ENCODE data around the gene KCNMB2.

Gene KCNMB2

DNA sequence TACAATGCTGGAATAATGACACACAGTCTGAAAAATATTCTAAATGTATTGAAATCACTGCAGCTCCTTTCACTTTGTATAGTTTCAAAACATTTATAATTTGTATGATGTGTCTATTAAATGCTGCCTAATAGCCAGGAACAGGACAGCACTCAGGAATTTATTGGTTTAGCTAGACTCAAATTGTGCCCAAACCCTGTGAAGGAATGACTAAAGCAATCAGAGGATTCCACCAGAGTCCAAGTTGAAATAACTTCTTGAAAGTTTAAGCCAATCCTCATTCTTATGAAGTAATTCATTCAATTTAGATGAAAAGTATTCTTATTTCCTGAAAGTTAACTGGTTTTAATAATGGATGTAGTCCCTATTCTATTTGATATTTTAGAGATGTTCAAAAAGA is 268.4 kb downstream of the KCNMB2 start:
- DNase-seq (ENCODE audit: low read depth in 1 of 2, low spot score in 1 of 2) = no peak

GRCh38 chr3:178805741-178806140 is 269.5 kb downstream of the KCNMB2 start:
- DNase-seq (ENCODE audit: low read depth in 1 of 2, low spot score in 1 of 2) = no peak

DNA sequence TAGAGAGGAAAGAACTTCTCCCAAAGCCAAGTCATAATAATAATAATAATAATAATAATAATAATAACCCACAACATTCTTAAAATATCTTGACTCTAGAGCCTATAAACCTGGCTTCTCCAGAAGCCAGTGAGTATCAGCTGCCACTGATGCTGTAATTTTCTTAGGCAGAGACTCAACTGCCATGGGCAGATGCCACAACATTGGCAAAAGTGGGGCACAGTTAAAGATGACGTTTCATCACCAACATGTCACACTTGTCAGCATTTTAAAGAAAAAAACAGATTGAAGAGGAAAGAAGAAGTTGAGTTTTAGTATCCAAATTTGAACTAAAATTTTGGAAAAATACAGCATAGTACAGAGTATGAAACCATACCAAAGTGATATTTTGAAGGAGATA is 270.4 kb downstream of the KCNMB2 start:
- no peak for DNase-seq (ENCODE audit: low read depth in 1 of 2, low spot score in 1 of 2)

- DNase-seq (ENCODE audit: low read depth in 1 of 2, low spot score in 1 of 2) = no peak
Observed at GRCh38 chr3:178807694-178808093, 271.5 kb downstream of the KCNMB2 start.

DNA sequence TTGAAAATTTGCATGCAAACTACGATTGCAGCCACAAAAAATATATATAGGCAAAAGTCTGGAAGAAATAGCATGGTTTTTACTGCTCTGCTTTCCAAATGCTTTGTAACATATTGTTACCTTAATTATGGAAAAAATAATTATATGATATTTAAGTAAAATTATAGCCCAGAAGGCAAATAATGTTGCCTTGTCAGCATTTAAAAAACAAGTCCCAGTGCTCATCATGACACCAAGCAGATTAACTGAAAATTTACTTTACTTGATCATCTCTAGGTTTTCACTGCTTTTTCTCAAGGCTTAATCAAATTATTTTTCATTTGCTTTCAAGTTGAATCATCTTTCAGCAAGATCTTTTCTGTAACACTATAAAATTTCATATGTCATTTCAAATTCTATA is 272.5 kb downstream of the KCNMB2 start:
- no peak for DNase-seq (ENCODE audit: low read depth in 1 of 2, low spot score in 1 of 2)

DNA sequence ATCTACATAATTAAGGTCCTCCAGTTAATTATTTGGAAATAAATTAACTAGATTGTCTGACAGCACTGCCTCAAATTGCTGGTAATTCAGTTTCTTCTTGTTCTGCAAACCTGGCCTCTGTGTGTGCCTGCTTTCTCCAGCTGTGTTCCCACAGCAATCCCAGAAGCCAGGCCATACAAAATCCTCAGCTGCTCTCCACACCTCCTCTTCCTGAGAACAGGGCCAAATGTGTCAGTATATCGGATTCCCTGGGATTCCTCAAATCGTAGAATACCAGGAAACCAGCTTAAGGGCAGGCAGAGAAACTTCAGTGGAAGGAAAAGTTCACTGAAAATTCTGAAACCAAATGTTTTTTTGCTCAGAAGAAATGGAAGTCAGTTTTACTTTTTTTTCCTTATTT is 273.9 kb downstream of the KCNMB2 start:
- no peak for DNase-seq (ENCODE audit: low read depth in 1 of 2, low spot score in 1 of 2)

- no peak for DNase-seq (ENCODE audit: low read depth in 1 of 2, low spot score in 1 of 2)
Observed at GRCh38 chr3:178822722-178823121, 286.5 kb downstream of the KCNMB2 start.

- DNase-seq (ENCODE audit: low read depth in 1 of 2, low spot score in 1 of 2) = no peak
Observed at GRCh38 chr3:178823150-178823549, 286.9 kb downstream of the KCNMB2 start.

DNA sequence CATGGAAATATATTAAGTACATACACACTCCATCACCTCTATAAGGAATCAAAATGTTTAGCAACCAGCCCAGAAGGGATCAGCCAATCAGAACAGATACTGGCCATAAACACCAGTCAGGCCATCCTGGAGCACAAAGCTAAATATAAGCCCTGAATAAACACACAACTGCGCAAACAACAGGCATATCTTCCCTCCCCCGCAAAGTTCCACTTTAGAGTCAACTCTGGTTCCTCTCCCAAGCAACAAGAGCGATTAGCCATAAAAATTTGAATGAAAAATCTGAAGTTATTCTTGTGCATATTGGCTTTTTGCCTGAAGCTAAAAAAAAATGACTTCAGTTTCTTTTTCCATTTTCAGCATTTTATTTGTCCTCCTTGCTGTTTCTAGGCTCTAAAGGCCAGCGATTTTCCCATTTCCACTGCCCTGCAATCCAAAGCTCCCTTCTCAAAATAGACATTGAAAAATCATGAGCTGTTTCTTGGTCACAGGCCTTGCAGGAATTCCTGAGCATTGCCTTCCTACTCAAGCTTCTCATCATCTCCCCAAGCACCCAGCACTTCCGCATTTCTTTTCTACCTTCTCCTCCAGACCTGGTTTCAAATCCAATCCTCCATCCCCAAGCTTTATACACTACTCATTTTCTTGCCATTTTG is 287.5 kb downstream of the KCNMB2 start:
- DNase-seq (ENCODE audit: low read depth in 1 of 2, low spot score in 1 of 2) = no peak

DNA sequence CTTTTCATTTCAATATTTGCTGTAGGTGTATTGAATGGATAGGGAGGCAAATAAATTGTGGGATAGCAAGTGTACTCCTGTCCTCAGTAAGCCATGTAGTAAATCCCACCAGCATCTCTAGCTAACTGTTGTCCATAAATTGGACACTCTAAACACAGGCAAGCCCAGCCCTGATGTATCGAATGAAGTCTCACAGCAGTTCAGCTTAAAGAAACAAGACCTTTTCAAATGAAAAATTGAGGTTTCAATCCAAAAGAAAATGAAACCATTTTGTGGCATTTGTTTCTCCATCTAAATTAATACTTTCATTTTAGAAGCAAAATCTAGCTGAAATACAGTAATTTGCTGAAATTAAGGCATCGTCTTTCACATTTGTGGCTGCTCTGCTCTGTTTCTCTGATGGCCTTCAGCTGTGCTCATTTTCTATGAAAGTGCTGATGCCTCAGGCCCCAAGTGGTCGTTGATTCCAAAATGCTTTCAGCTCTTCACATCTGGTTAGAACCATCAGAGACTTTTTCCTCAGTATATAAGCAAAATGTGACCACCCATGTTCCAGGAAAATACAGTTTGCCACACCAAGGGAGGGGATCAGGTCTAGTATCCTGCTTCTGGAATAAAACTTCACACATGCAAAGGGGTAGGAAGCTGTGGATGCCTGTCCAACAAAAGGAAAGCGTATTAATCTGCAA is 290.3 kb downstream of the KCNMB2 start:
- DNase-seq (ENCODE audit: low read depth in 1 of 2, low spot score in 1 of 2) = no peak

DNA sequence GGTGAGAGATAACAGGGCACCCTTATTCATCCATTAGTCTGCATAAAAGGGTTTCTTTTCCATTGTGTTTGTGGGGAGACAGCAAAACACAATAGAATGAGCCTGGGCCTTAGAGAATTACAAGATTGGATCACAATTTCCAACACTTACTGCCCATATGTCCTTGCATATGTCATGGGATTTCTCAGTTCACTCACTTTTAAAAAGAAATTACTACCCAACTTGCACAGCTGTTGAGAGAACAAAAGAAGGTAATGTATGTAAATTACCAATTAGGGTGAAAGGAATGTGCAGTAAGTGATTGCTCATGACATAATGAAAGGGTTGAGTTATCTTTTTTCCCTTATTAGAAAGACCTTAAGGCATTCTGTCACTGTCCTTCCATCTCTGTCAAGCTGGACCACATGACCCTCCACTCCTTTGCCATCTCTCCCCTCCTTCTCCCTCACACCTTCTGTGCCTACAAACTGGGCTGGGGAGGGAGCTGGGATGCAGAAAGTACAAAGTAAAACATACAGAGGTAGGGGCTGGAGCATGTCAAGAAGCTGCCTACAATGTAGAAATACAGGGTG is 291.1 kb downstream of the KCNMB2 start:
- no peak for DNase-seq (ENCODE audit: low read depth in 1 of 2, low spot score in 1 of 2)

GRCh38 chr3:178833695-178834094 is 297.5 kb downstream of the KCNMB2 start:
- DNase-seq (ENCODE audit: low read depth in 1 of 2, low spot score in 1 of 2) = no peak

DNA sequence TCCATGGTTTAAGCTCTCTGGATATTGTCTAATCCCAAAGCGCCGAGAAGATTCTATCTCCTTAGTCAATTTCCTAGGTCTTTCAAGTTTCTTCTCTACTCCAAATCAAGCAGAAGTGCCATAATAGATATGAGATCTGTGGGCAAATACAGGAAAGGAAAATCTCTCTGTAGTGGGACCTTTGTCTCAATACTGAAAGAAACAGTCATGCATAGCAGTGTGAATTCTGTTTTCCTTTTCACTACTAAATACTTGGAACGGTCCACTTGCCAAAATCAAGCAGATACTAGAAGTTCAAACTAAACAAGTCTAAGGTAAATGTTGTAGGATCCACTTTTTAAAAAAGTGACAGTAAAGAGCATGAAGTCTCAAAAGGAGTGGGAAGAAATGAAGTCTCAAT is 298.8 kb downstream of the KCNMB2 start:
- DNase-seq (ENCODE audit: low read depth in 1 of 2, low spot score in 1 of 2) = no peak

- no peak for DNase-seq (ENCODE audit: low read depth in 1 of 2, low spot score in 1 of 2)
Observed at GRCh38 chr3:178837512-178837911, 301.3 kb downstream of the KCNMB2 start.

DNA sequence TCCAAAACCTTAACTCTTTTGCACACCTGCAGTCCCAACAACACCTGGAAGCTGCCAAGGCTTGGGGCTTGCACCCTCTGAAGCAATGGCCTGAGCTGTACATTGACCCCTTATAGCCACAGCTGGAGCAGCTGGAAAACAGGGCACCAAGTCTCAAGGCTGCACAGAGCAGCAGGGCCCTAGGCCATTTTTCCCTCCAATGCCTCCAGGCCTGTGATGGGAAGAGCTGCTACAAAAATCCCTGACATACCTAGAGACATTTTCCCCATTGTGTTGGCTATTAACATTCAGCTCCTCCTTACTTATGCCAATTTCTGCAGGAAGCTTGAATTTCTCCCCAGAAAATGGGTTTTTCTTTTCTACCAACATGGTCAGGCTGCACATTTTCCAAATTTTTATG is 304.4 kb downstream of the KCNMB2 start:
- DNase-seq (ENCODE audit: low read depth in 1 of 2, low spot score in 1 of 2) = no peak

DNA sequence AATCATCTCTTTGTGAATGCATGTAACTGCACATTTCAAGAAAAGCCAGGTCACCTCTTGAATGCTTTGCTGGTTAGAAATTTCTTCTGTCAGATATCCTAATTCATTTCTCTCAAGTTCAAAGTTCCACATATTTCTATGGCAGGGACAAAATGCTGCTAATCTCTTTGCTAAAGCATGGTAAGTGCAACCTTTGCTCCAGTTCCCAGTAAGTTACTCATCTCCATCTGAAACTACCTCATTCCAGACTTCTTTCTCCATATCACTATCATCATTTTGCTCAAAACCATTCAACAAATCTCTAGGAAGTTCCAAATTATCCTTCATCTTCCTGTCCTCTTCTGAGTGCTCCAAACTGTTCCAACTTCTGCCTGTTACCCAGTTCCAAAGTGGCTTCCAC is 304.8 kb downstream of the KCNMB2 start:
- DNase-seq (ENCODE audit: low read depth in 1 of 2, low spot score in 1 of 2) = no peak

DNA sequence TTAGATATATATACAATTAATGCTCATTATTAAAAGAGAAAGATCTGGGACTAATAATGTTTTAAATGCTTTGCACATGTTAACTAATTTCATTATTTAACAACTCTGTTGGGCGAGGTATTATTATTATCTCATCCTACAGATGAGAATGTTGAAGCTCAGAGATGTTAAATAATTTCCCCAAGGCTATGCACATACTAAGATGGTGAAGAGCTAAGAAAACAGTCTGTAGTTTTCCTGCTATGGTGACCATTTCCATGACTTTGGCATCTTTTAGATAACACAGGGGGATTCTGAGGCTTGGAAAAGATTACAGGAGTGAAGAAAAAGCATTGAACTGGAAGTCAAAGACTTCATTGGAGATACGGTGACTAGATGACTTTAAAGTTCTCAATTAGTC is 308.7 kb downstream of the KCNMB2 start:
- no peak for DNase-seq (ENCODE audit: low read depth in 1 of 2, low spot score in 1 of 2)

DNA sequence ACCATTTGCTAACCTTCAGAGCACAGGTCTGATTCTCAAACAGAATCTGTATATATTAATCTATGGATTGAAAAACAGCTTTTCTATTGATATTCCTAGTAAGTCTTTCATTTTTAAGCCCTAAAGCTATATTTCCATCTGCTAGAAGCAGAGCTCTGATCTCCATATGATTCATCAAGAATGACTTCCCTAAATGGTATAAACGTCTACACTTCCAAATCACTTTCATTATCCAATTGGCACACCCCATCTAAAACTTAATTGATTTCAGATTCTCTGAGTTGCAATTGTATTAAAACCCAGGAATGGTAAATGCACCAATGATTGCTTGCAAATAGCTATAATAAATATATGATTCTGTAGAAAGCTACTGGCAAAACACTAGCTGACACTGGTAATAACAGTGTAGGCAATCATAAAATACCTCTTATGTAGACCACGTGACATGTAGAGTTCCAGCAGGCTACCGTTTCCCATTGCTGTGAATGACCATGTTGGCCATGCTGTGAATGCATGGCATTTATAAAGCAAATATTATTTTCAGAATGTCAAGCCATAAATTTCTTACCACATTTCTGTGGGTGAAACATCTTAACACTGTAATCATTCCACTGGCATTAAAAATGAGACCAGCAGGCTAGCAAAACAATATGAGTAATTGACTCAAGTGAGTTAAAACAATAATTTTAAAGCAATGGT is 309.3 kb downstream of the KCNMB2 start:
- no peak for DNase-seq (ENCODE audit: low read depth in 1 of 2, low spot score in 1 of 2)

- no peak for DNase-seq (ENCODE audit: low read depth in 1 of 2, low spot score in 1 of 2)
Observed at GRCh38 chr3:178847190-178847589, 311.0 kb downstream of the KCNMB2 start.

DNA sequence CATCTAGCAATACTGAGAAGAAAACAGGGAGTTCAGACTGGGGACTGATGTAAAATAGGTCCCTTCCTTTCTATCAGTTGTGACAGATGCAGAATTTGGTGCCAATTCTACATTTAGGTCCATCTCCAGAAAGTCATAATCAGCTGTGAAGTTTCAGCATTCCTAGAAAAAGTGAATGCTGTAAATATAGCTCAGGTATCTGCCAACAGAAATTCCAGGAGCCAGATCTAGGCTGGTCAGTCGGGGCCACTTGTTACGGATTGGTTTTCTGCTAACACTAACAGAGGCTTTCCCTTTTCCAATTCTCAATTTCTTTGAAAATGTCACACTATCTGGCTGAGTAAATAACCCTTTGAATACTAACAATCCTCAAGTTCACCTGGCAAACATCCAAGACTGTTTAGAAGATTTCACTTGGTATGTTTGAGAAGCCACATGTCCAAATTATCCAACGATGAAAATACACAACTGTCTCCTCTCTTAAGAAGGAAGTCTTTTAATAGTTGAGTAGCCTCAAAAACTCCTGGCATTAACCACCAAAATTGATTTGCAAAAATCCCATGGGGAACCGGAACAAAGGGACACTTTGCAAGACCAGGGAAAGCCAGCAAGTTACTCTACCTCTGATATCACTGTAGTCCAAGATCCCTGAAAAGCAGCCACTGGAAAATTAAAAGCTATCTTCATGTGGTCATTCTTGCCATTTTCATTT is 313.1 kb downstream of the KCNMB2 start:
- DNase-seq (ENCODE audit: low read depth in 1 of 2, low spot score in 1 of 2) = no peak

DNA sequence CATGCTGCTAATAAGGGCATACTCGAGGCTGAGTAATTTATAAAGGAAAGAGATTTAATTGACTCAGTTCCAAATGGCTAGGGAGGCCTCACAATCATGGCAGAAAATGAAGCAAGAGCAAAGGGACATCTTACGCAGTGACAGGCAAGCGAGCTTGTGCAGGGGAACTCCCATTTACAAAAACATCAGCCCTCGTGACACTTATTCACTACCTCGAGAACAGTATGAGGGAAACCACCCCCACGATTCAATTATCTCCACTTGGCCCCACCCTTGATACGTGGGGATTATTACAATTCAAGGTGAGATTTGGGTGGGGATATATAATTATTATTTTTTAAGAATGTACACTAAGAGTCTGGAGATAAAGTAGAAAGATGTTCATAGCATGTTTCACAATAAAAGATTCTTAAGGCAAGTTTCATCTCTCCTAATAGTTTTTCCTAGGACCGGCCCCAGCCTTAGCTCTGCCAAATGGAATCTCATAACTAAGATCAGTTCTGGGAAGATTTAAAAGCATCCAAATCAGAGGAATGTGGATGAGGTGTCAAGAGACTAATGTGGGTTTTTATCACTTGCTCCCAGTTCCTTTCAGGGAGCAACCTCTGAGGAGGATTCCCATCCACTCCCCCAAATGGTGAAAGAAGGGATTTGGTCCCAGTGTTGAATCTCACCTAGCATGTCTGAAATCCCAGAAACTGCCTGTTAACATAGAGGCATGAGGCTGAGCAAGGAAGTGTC is 314.4 kb downstream of the KCNMB2 start:
- DNase-seq (ENCODE audit: low read depth in 1 of 2, low spot score in 1 of 2) = no peak

All from activated T-helper 1 cell treated with anti-CD3 and anti-CD28 coated beads, Interleukin-2, amount 50 U/mL, for 16 hours (primary cell).